Activated T-cell treated with anti-CD3 and anti-CD28 coated beads, Interleukin-2, amount 50 U/mL, for 1 hour (primary cell): ENCODE data around the gene COPS4.
"Not testable (repeated sequence)": the region's sequence is repeated elsewhere in the genome, so short reads cannot be mapped to it uniquely, and the experiment has no call there.

ENCODE experiments used
- DNase-seq: peaks from one replicate; pipeline ENCODE4 v3.0.0-alpha.2; 2020

The COPS4 gene

DNA sequence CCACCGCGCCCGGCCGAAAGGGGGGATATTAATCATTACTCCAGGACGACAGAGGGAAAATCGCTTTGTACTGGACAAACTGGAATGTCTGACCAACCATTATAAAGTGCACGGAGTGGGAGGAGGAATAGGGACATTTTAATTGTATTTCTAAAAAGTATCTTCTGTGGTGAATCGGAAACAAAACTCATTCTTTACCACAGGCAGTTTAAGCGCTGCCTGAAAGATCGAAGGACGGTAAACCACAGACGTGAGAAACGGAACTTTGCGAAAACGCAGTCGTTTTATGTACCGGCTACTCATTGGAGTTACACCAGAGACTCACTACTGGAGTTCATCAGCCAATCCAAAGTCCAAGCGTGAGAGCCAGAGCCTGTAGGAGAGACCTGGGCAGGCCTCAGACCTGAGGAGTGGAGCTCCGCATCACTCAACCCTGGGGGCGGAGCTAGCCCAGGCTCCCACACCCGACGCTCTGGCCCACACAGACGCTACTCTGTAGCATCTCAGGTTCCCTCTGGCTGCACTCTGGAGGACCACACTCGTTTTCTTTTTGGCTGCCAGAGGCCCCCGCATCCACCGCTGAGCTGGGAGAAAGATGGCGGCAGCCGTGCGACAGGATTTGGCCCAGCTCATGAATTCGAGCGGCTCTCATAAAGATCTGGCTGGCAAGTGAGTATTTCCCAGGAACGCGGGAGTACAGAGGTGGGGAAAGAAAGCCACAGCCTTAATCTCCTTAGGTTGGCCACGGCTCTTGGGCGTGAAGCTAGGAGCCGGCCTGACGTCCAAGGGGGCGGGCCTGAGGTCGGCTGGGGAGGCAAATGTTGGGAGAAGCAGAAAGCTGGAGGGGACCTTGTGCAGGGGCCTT, at the start of gene COPS4:
Gene COPS4 (plus strand): TSS at position 554 of the 865 bp plus-strand sequence. CDS start 42 bp downstream, at position 596.
- peak; percentile 90 for DNase-seq

DNA sequence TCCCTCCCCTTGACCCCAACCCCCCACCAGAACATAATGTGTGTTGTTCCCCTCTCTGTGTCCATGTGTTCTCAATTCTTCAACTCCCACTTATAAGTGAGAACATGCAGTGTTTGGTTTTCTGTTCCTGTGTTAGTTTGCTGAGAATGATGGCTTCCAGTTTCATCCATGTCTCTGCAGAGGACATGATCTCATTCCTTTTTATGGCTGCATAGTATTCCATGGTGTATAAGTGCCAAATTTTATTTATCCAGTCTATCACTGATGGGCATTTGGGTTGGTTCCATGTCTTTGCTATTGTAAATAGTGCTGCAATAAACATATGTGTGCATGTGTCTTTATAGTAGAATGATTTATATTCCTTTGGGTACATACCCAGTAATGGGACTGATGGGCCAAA, 47.5 kb upstream of the COPS4 start:
- DNase-seq, result not testable (repeated sequence)

DNA sequence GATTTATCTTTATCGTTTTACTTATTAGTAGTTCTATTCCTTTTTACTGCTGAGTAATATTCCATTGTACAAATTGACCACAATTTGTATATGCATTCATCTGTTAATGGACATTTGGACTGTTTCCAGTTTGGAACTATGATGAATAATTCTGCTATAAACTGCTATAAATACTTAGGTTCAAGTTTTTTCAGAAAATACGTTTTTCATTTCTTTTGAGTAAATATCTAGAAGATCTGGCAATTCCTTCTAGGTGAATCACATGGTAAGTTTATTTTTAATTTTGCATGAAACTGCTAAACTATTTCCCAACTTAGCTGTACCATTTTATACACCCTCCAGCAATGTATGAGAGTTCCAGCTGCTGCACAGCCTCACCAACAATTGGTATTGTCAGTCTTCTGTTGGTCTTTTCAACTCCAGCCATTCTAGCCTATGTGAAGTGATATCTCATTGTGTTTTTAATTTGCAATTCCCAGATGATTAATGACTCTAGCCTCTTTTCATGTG, 46.6 kb upstream of the COPS4 start:
- DNase-seq, result no peak

DNA sequence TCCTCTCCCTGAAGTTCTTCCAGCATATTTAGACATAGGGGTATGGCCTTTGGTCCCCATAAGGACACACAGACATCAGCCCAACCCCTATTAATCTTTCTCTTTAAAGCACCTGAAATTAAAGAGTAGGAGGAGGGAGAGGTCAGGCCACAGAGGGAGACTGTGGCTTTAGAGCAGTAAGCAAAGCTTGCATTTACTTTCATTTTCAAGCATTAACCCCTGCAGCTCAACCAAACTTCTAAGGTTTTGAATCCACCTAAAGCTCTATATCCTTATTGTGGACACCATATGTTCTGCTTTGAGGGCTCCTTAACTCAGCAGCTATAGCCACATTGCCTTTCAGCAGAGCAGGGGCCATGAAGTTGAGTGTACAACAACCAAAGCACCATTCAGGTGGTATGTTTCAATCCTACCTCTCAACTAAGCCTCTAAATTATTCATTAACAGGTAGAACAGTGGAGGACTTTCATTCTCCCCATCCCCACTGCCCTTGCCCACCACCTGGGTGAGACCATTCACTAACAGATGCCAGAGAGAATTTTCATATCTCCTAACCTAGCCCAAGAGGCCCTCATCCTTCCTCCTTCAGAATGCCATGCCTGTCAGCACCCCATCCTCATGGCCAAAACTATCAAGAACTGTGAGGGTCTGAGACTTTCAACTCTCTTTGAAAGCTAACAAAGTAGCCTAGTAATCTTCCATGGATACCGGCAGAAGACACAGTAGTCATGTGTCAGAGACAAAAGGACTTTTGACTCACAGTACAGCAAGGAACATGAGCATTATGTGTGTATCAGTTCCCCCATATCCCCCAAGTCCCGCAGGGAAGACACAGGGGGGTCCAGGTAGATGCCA, 45.2 kb upstream of the COPS4 start:
- no peak for DNase-seq

DNA sequence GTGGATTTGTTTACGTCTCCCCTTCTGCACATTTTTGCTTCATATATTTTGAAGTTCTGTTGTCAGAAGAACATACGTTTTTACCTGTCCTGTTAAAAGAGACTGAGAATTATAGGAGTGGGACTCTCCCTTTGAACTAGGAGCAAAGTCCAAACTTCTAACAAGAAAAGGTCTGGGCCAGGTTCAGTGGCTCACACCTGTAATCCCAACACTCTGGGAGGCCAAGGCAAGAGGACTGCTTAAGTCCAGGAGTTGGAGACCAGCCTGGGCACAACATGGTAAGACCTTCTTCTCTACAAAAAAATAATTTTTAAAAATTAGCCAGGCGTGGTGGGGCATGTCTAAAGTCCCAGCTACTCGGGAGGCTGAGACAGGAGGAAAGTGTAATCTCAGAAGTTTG, 40.1 kb upstream of the COPS4 start:
- no peak for DNase-seq

DNA sequence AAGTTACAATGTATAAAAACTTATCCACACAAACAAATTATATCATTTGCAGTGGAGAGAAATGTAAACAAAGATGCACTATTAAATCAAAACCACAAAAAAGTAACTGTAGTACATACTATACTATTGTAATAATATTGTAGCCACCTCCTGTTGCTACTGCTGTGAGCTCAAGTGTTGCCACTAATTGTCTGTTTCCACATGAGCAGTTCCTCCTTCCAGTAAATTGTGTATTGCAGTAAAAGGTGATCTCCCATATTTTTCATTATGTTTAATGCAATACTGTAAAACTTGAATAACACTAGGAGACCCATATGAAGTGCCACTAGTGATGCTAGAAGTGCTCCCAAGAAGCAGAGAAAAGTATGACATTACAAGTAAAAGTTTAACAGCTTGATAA, 36.1 kb upstream of the COPS4 start:
- DNase-seq, result no peak

DNA sequence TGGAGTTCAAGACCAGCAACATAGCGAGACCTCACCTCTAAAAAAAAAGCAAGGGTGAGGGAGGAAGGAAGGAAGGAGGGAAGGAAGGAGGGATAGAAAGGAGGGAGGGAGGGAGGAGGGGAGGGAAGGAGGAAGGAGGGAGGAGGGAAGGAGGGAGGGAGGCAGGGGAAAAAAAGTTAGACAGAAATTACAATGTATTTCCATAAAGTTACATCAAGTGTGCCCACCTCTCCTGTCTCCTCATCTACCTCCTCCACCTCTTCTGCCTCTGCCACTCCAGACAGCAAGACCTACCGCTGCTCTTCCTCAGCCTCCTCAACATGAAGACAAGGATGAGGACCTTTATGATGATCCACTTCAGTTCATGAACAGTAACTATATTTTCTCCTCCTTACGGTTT, 32.7 kb upstream of the COPS4 start:
- DNase-seq, result no peak

DNA sequence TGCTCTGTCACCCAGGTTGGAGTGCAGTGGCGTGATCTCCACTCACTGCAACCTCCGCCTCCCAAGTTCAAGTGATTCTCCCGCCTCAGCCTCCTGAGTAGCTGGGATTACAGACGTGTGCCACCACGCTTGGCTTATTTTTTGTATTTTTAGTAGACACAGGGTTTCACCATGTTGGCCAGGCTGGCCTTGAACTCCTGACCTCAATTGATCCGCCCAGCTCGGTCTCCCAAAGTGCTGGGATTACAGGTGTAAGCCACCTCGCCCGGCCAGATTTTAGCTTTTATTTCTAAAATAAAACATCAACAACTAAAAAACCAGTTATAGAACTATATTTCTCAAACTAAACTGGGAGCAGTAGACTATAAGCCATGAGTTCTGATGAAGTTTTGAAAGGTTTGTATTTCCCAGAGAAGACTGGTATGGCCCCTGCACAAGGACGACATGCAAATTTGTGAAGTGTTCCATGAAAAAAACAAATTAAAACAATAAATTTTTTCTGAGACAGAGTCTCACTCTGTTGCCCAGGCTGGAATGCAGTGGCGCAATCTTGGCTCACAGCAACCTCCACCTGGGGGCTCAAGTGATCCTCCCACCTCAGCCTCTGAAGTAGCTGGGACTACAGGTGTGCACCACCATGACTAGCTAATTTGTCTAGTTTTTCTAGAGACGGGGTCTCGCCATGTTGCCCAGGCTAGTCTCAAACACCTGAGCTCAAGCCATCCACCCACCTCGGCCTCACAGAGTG, 31.8 kb upstream of the COPS4 start:
- DNase-seq, result not testable (repeated sequence)

DNA sequence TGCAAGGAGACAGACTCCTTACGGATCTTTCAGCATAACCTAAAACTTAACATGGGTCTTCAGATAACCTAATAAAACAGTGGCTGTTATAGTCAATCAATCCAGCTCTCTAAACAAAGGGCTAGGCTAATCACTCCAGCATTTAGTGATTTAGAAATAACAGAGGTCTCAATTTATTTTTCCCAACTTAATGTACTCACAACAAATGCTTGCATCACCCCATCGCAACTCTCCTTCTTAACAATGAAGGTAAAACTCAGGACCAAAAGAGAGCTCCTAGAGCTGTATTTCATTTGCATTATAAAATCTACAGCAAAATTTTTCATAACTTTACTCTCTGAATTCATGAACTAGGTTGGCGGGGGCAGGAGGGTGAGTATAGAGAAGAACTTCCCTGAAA, 25.5 kb upstream of the COPS4 start:
- no peak for DNase-seq

DNA sequence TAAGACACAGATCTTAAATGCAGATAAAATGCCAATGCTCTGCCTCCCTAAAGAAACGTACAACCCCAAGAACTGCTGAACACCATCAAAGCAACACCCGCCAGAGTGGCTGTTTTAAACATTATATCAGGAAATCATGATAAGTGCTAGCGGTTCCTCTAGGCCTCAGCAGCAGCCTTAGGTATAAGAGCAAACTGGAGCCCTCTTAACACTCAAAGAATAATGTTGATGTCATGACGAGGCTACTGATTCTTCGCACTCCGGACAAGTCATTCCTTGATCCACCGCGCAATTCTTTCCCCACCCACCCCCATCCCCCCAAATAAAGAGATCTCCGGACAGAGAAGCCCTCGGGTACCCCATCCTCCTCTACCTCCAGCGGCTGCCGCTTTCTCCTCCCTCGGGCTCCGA, 24.9 kb upstream of the COPS4 start:
- DNase-seq, result no peak

DNA sequence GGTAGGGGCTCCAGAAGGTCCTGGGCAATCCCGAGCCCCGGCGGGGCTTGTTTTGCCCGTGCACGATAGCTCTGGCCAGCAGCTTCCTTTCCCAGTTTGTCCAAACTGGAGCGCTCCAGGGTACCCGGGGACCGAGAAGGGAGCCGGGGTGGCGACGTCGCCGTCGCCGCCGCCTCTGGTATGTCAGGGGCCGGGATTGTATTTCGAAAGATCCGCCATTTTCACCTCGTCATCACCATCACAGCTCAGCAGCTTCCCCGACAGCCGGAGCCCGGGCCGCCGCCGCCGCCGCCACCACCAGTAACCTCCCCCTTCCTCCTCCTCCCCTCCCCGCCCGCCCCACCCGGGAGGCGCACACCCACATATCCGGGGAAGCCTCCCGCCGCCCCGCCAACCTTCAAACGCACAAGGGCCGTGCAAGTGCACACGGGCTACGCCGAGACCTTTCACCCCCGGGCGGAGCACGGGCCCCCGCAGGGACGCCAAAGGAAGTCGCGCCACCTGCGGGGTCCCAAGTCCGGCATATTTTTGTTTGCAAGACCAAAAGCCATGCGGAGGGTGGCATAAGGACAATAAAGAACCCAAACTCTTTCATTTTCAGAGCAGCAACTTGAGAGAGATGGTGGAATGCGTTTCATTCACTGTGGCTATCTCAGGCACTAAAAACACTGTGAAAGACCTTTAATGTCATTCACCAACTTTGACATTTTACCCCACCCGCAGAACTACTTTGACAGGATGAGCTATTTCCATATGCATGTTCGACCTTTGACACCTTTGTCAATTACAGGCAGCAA, 24.3 kb upstream of the COPS4 start, which contains the start of gene LIN54:
Gene LIN54 (minus strand): TSS at position 302 of the 797 bp plus-strand sequence. CDS start 25,979 bp downstream, outside the sequence.
- DNase-seq, result peak; percentile 82

DNA sequence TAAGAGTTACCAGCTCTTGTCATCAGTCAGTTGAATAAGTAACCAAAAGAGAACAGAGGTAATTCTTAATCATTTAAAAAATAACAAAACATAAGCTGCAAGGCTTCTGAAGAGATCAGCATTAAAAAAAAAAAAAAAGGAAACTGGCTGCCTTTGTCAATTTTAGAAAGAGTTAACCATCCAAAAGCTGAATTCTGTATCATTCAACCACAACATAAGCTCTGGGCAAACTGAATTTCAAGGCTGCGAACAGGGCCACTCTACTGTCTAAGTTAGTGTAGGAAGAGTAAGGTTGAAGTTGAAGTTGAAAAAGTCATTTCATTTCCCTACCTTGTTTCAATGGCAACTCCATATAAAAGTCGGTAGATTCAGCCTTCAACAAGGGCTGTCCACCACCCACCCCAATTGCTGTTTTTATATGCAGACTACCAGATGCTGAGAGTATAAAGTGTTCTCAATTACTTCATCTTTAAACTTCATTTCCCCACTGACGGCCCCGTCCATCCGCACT, 23.2 kb upstream of the COPS4 start:
- no peak for DNase-seq

DNA sequence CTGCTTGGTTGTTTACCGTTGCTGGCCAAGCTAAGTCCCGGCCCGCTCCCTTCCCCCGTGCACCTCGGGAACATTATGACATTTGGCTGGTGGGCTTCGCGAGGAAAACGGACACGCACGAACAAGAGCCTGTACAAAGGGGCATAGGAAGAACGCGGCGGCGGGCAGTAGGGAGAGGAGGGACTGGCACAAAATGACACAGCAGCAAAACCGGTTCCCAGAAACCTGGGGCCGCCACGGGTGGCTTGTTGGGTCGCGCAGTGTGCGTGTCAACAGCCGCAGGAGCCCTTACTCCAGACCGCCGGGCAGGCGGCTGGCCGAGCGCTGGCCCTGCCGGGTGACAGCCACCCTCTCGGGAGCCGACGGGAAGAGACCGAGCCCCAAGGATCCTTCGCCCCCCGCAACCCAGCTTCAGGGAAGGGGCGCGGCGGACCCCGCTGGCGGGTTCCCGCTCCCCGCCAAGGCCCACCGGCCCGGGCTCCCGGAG, 22.7 kb upstream of the COPS4 start:
- no peak for DNase-seq

DNA sequence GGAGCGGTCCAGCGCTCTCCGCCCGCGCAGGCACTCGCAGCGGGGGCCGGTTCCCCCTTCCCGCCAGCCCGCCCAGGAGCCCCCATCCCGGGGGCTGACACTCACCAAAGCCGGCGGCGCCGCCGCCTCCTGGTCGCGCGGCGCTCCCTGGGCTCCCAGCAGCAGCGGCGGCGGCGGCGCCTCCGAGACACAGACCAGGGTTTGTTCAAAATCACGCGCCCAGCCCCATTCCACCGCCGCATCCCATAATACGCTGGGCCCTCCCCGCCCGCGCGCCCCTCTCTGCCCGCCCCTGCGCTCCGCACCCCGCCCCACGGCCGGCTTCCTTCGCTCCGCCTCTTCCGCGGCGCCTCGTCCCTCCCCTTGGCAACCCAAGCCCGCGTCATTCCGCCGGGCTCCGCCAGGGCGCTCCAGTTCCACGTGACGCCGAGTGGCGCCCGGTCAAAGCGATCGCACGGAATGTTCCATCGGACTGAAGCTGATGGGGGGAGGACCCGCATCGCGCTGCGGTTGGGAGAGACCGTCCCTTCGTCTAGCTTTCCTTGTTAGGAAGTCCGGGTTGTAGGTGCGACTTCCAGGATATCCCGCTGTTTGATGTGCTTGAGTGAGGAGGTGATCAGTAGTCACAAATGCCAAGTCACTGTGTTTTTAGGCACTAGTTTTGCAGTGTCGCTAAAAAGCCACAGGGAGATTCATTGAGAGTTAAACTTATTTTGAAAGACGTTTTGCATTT, 22.1 kb upstream of the COPS4 start:
- peak; percentile 98 for DNase-seq

DNA sequence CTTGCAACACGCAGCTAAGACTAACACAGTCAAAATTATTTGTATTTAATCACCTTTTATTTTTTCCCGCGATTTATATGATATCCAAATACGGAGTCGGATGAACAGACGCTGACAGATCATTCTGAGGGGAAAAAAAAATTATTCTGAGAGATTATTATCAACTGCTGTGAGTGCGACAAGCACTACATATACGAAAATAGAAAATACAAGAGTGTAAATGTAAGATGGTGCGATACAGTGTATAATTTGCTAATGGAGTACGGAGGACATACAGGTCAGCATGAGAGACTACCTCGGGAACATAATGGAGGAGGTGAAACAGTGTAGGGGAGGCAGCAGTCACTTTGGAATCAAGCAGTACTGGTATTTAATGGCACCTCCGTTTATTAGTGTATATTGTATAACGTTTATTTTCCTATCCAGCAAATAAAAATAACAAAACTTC, 21.5 kb upstream of the COPS4 start:
- no peak for DNase-seq

DNA sequence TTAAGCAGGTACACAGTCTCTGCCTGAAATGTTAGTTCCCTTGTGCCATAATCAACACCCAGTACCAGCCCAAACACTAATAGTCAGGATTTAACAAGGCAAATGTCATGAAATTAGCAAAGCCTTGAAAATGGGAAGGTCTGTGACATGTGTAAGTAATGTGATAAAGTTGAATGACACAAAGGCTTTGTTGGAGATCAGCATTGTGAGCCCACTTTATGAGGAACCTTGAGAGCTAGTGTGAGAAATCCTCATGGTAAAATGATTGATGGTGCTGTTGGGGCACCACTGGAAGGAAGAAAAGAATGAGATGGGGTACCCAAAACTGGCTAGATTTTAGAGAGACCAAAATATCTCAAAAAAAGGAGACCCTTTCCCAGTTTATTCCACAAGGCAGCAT, 21.1 kb upstream of the COPS4 start:
- no peak for DNase-seq

DNA sequence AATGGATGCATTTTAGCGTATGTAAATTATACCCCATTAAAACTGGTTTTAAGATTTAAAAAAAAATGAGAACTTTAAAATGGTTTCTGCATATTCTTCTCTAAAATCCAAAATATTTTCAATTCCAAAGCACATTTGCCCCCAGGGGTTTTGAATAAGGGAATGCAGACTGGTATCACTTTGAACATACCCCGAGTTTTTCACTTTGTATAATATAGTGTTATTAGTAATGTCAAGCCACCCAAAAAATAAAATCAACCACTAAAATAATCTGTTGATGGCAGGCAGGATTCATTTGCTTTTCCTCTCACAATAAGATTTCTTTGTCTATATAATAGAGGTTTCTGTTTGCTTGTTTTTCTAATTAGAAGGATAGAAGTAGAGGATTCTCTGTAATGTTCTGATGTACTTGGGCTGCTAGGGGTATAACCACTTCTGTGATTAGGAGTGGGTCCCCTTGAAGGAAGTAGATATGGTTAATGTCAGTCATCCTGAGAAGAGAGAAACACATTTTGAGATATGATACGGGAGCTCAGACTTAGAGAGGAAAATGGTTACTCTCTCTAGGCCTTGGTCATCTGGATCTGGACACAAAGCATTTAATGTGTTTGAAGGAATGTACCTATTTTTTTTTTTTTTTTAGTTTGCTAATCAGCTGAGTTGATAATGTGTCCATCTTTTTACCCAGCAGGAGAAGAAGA, 15.0 kb upstream of the COPS4 start:
- no peak for DNase-seq

DNA sequence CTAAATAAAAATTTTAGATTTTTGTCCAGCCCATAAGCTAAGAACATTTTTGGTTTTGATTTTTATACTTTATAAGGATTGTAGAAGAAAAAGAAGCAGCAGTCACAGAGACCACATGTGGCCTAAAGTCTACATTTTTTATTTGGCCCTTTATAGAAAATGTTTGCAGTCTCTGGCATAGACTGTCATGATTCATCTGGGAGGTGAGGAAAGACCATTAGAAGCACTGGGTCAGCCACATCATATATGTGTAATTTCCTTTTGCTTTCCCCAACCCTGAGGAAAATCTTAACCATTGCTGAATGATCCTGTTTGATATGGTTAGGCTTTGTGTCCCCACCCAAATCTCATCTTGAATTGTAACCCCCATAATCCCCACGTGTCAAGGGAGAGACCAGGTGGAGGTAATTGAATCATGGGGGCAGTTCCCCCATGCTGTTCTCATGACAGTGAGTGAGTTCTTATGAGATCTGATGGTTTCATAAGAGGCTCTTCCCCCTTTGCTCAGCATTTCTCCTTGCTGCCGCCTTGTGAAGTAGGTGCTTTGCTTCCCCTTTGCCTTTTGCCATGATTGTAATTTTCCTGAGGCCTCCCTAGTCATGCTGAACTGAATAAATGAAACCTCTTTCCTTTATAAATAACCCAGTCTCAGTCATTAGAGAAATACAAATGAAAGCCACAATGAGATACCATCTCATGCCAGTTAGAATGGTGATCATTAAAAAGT, 12.1 kb upstream of the COPS4 start:
- no peak for DNase-seq

DNA sequence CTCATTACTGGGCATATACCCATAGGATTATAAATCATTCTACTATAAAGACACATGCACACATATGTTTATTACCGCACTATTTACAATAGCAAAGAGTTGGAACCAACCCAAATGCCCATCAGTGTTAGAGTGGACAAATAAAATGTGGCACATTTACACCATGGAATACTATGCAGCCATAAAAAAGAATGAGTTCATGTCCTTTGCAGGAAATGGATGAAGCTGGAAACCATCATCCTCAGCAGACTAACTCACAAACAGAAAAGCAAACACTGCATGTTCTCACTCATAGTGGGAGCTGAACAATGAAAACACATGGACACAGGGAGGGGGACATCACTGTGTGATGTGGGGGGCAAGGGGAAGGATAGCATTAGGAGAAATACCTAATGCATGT, 11.4 kb upstream of the COPS4 start:
- DNase-seq, result not testable (repeated sequence)
